ENCODE measurements around the gene BPHL. TPM values are rescaled to one million over a fixed set of nuclear protein-coding genes. Genes with fewer than 3 reads are reported as not detected.

The BPHL gene
- total RNA-seq, 4 donors from 2014 or later = 6.3 to 8.3 (median 7.3) TPM

DNA sequence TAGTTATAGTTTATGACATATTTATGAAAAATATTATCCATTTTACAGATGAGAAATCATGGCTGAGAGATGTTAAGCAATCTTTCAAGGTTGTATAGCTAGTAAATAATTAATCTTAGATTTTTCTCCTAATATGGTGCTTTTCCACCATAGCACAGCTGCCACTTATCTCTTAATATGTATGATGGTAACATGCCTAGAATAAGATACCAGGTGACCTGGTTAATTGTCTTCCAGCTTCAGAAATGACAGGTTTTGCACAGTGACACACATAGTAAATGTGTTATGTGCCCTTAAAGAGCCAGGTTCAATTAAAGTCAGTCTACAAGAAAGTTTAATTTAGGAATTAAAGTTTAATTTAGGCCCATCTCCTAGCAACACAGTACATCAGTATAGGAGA lies 24.0 kb downstream of the BPHL start:
- no peak for DNase-seq (ENCODE audit: extremely low spot score)
- no peak overlapping the region for H3K4me3 ChIP-seq
- H3K36me3 ChIP-seq = peaks cover 5 to 70% (median 53%) of the 10 kb centered on the region in 4 donors
- H3K9me3 ChIP-seq = no peaks in the 10 kb centered on the region
- H3K27me3 ChIP-seq = no peaks in the 10 kb centered on the region
- TF ChIP-seq POLR2A (IDR thresholded peaks at IDR 0.05; ENCODE audit: low read depth) (no peak), EP300 (IDR thresholded peaks at IDR 0.05) (no peak), POLR2AphosphoS5 (IDR thresholded peaks at IDR 0.05) (no peak)
- TF ChIP-seq, protein P1, sequence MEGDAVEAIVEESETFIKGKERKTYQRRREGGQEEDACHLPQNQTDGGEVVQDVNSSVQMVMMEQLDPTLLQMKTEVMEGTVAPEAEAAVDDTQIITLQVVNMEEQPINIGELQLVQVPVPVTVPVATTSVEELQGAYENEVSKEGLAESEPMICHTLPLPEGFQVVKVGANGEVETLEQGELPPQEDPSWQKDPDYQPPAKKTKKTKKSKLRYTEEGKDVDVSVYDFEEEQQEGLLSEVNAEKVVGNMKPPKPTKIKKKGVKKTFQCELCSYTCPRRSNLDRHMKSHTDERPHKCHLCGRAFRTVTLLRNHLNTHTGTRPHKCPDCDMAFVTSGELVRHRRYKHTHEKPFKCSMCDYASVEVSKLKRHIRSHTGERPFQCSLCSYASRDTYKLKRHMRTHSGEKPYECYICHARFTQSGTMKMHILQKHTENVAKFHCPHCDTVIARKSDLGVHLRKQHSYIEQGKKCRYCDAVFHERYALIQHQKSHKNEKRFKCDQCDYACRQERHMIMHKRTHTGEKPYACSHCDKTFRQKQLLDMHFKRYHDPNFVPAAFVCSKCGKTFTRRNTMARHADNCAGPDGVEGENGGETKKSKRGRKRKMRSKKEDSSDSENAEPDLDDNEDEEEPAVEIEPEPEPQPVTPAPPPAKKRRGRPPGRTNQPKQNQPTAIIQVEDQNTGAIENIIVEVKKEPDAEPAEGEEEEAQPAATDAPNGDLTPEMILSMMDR (IDR thresholded peaks at IDR 0.05) = no peak
- H3K4me1 ChIP-seq = peaks cover 4 to 11% (median 7%) of the 10 kb centered on the region in 4 donors
- H3K27ac ChIP-seq (replicated peaks in 1 of 4) = no peak overlapping the region
- intact Hi-C loops (cut with DNase I) = no loop called here

GRCh38 chr6:3143158-3143557 lies 24.6 kb downstream of the BPHL start:
- WGBS = 81% methylated on average over 6 of the region's 6 CpGs
- TF ChIP-seq POLR2AphosphoS5 (IDR thresholded peaks at IDR 0.05) (no peak), EP300 (IDR thresholded peaks at IDR 0.05) (no peak), POLR2A (IDR thresholded peaks at IDR 0.05; ENCODE audit: low read depth) (no peak)
- TF ChIP-seq, protein P1 (IDR thresholded peaks at IDR 0.05) = no peak
- intact Hi-C loops (cut with DNase I) = no loop called here

DNA sequence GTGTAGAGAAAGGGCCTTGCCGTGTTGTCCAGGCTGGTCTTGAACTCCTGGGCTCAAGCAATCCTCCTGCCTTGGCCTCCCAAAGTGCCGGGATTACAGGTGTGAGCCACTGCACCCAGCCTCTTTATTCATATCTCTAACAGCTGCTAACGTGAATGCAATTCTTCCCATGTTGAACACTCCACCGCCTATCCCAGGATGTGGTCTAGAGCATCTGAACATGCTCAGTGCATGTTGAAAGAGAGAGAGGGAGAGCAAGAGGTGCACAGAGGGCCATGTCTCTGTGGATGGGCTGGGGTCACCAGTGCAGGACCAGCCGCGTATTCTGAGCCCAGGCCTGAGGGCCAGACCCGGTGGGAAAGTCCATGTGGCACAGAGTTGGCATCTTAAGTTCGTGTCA lies 26.1 kb downstream of the BPHL start:
- no peaks in the 10 kb centered on the region for H3K27me3 ChIP-seq
- WGBS = 80% methylated on average over 8 of the region's 8 CpGs
- DNase-seq (ENCODE audit: extremely low spot score) = no peak
- intact Hi-C loops (cut with DNase I) = no loop called here
- H3K4me3 ChIP-seq = no peak overlapping the region
- peaks cover 0 to 4% (median 2%) of the 10 kb centered on the region in 4 donors for H3K4me1 ChIP-seq
- H3K27ac ChIP-seq (replicated peaks in 1 of 4) = no peak overlapping the region
- H3K36me3 ChIP-seq = peaks cover 5 to 74% (median 58%) of the 10 kb centered on the region in 4 donors
- TF ChIP-seq EP300 (IDR thresholded peaks at IDR 0.05) (no peak), POLR2AphosphoS5 (IDR thresholded peaks at IDR 0.05) (no peak), POLR2A (IDR thresholded peaks at IDR 0.05; ENCODE audit: low read depth) (no peak)
- TF ChIP-seq, protein P1 (IDR thresholded peaks at IDR 0.05) = no peak
- no peaks in the 10 kb centered on the region for H3K9me3 ChIP-seq

More at GRCh38 chr6:3143158-3143557, 24.6 kb downstream of the BPHL start:
- H3K4me1 ChIP-seq = peaks cover 4 to 11% (median 7%) of the 10 kb centered on the region in 4 donors
- no peak overlapping the region for H3K4me3 ChIP-seq
- H3K27ac ChIP-seq (replicated peaks in 1 of 4) = no peak overlapping the region
- no peaks in the 10 kb centered on the region for H3K27me3 ChIP-seq
- no peak for DNase-seq (ENCODE audit: extremely low spot score)
- H3K9me3 ChIP-seq = no peaks in the 10 kb centered on the region
- H3K36me3 ChIP-seq = peaks cover 5 to 70% (median 56%) of the 10 kb centered on the region in 4 donors

- Histone ChIP-seq H3K9me3 (no peaks in the 10 kb centered on the region), H3K4me3 (no peak overlapping the region), H3K27ac (replicated peaks in 1 of 4) (no peak overlapping the region), H3K36me3 (peaks cover 16 to 60% (median 39%) of the 10 kb centered on the region in 4 donors), H3K27me3 (no peaks in the 10 kb centered on the region), H3K4me1 (no peaks in the 10 kb centered on the region)
- 94% methylated on average over 5 of the region's 6 CpGs for WGBS
- DNase-seq (ENCODE audit: extremely low spot score) = no peak
- intact Hi-C loops (cut with DNase I) = no loop called here
- TF ChIP-seq, protein P1 (IDR thresholded peaks at IDR 0.05) = no peak
- TF ChIP-seq EP300 (IDR thresholded peaks at IDR 0.05) (no peak), POLR2AphosphoS5 (IDR thresholded peaks at IDR 0.05) (no peak), POLR2A (IDR thresholded peaks at IDR 0.05; ENCODE audit: low read depth) (no peak)
Measured at GRCh38 chr6:3147914-3148757, 29.6 kb downstream of the BPHL start.
